GM12878 (cell line): ENCODE measurements around the gene CAMLG. TPM values are rescaled to one million over a fixed set of nuclear protein-coding genes. Genes with fewer than 3 reads are reported as not detected.

ENCODE experiments used
- ATAC-seq: fragments of 200-7000 bp; cut with Tn5 transposase; 3 replicates; pipeline ENCODE4 v1.9.1; 2020; ENCODE audit warnings: mild to moderate bottlenecking, moderate library complexity
- BruUV-seq: library from RNA; stranded (reverse); fragments of 400-500 nt; replicated peaks from 2 replicates; lab custom pipeline; 2021; lab: Mats Ljungman, UMichigan
- CTCF ChIA-PET: fragments of 300-600 bp; sonication (Branson Sonifier 250); formaldehyde crosslinking; extraction: SDS; loops from one replicate; lab custom pipeline; 2021; ENCODE audit warnings: inconsistent platforms; lab: Yijun Ruan, JAX
- POLR2A ChIA-PET: fragments of 350-600 bp; formaldehyde crosslinking; extraction: SDS; loops from one replicate; lab custom pipeline; 2021; ENCODE audit warnings: inconsistent platforms; lab: Charles Lee
- RAD21 ChIA-PET: fragments of 300-600 bp; sonication (Branson Sonifier 250); formaldehyde crosslinking; loops from one replicate; lab custom pipeline; 2023; ENCODE audit warnings: antibody characterized with exemption; ENCODE audit not compliant: unreplicated experiment; lab: Charles Lee
- SMC1A ChIA-PET: fragments of 300-600 bp; sonication (Branson Sonifier 250); formaldehyde crosslinking; loops from one replicate; lab custom pipeline; 2023; ENCODE audit not compliant: unreplicated experiment, uncharacterized antibody; lab: Charles Lee
- DNase-seq: peaks from one replicate; pipeline ENCODE4 v3.0.0-alpha.2; 2011; ENCODE audit warnings: low read depth, low spot score
- FAIRE-seq: peaks from 3 replicates; lab custom pipeline; 2011; peaks lifted over from hg19 to GRCh38; lab: Jason Lieb, UNC
- H2AFZ ChIP-seq: 2 replicates; pipeline ENCODE4 v1.6.0; 2011; ENCODE audit warnings: low read depth, low read length, control low read depth; ENCODE audit not compliant: control insufficient read depth
- H3K27ac ChIP-seq: 2 replicates; pipeline ENCODE4 v1.5.1; 2011; ENCODE audit warnings: control low read depth; ENCODE audit not compliant: control insufficient read depth, insufficient read depth
- H3K27me3 ChIP-seq, 2 experiments: replicated peaks in 1 of 2; 2 replicates each; pipeline versions ENCODE4 v1.6.0 to v1.6.1; 2011; ENCODE audit warnings: low read length in 1 of 2; ENCODE audit not compliant: control insufficient read depth in 2 of 2, insufficient read depth in 2 of 2
- H3K36me3 ChIP-seq, 2 experiments: 2 replicates each; pipeline ENCODE4 v1.5.1; 2011; ENCODE audit warnings: low read length in 1 of 2; ENCODE audit not compliant: control insufficient read depth in 2 of 2, insufficient read depth in 2 of 2
- H3K4me1 ChIP-seq: 2 replicates; pipeline ENCODE4 v1.6.1; 2011; ENCODE audit warnings: mild to moderate bottlenecking, low read length, moderate library complexity, mixed read lengths; ENCODE audit not compliant: control insufficient read depth, insufficient read depth
- H3K4me2 ChIP-seq: 2 replicates; pipeline ENCODE4 v1.6.0; 2011; ENCODE audit warnings: control low read depth; ENCODE audit not compliant: control insufficient read depth, insufficient read depth
- H3K4me3 ChIP-seq: fragments of 200-600 bp; sonication (generic); 2 replicates; pipeline ENCODE4 v1.5.1; 2016
- H3K79me2 ChIP-seq: 2 replicates; pipeline ENCODE4 v1.6.0; 2011; ENCODE audit warnings: low read length; ENCODE audit not compliant: control insufficient read depth, insufficient read depth
- H3K9ac ChIP-seq: 2 replicates; pipeline ENCODE4 v1.8.0; 2011; ENCODE audit warnings: low read length, control low read depth, mixed read lengths; ENCODE audit not compliant: control insufficient read depth, insufficient read depth
- H3K9me3 ChIP-seq: replicated peaks from 3 replicates; pipeline ENCODE4 v1.5.1; 2011; ENCODE audit warnings: mild to moderate bottlenecking, low read length; ENCODE audit not compliant: control insufficient read depth, insufficient read depth
- H4K20me1 ChIP-seq: 2 replicates; pipeline ENCODE4 v1.6.0; 2011; ENCODE audit not compliant: control insufficient read depth, insufficient read depth
- BACH1 ChIP-seq: fragments of 450-650 bp; IDR thresholded peaks from 2 replicates; pipeline ENCODE4 v1.6.1; 2017; ENCODE audit warnings: mild to moderate bottlenecking, borderline replicate concordance
- CBFB ChIP-seq: IDR thresholded peaks from 2 replicates; pipeline ENCODE4 v1.6.1; 2016; ENCODE audit warnings: antibody characterized with exemption, low read depth
- ETV6 ChIP-seq, 2 experiments: fragments of 450-650 bp in 1 of 2; IDR thresholded peaks in 1 of 2; conservative IDR thresholded peaks in 1 of 2; 2 replicates each; pipeline ENCODE4 v1.6.1; 2014; ENCODE audit warnings: antibody characterized with exemption in 1 of 2, borderline replicate concordance in 1 of 2, low read depth in 1 of 2, mild to moderate bottlenecking in 1 of 2, moderate library complexity in 1 of 2
- RAD51 ChIP-seq: fragments of 450-650 bp; IDR thresholded peaks from 2 replicates; pipeline ENCODE4 v1.6.1; 2016; ENCODE audit warnings: moderate library complexity, mild to moderate bottlenecking, inconsistent platforms
- RELA ChIP-seq: fragments of 450-650 bp; IDR thresholded peaks from 2 replicates; pipeline ENCODE4 v1.8.0; 2014; ENCODE audit warnings: borderline replicate concordance; ENCODE audit not compliant: partially characterized antibody
- SMAD5 ChIP-seq: IDR thresholded peaks from 2 replicates; pipeline ENCODE4 v1.6.1; 2016; ENCODE audit warnings: antibody characterized with exemption, low read depth
- TCF12 ChIP-seq: IDR thresholded peaks from 2 replicates; pipeline ENCODE4 v1.6.1; 2011; ENCODE audit warnings: low read depth, mild to moderate bottlenecking, low read length
- ZZZ3 ChIP-seq: IDR thresholded peaks from 2 replicates; pipeline ENCODE4 v1.6.1; 2011; ENCODE audit warnings: low read depth; ENCODE audit not compliant: control insufficient read depth, insufficient read length
- WGBS: methylation state at CpG from one replicate; pipeline ENCODE4 v1.1.6; 2016; ENCODE audit warnings: low lambda C conversion rate; ENCODE audit not compliant: insufficient replicate concordance, insufficient coverage; ENCODE audit errors: missing lambda C conversion rate; 5-methylcytosine and 5-hydroxymethylcytosine counted together
- in situ Hi-C: fragments of 300-500 bp; cut with MboI; formaldehyde crosslinking; loops from 9 replicates; pipeline ENCODE4 v1.14.3; 2018; ENCODE audit warnings: mixed read lengths
- intact Hi-C: fragments of 100-400 bp; cut with micrococcal nuclease; formaldehyde crosslinking; loops from one replicate; pipeline ENCODE4 v1.14.2; 2022; ENCODE audit not compliant: unreplicated experiment
- polyA plus RNA-seq, 11 experiments: library from polyadenylated mRNA; depleted of rRNA in 4 of 11; unstranded in 6 of 11; stranded (reverse) in 5 of 11; fragments of >200 nt; fragmentation: Nextera tagmentation in 4 of 11; fragmentation: Illumina TruSeq in 1 of 11; extraction: Ambion mirVana in 4 of 11; extraction: Trizol in 1 of 11; gene quantifications; 1 replicate in 1 of 11; 2 replicates in 10 of 11; pipeline versions ENCODE4 v1.2.1 to v1.2.3, GENCODE V29; 2011 to 2016; ENCODE audit warnings: inconsistent platforms in 2 of 11, missing spikeins in 2 of 11, low read depth in 1 of 11
- total RNA-seq, 4 experiments: library from RNA; depleted of rRNA in 3 of 4; stranded (reverse); fragments of >200 nt in 3 of 4; fragmentation: Illumina TruSeq in 1 of 4; extraction: Trizol in 1 of 4; gene quantifications; 2 replicates each; pipeline versions ENCODE4 v1.2.1 to v1.2.3, GENCODE V29; 2013 to 2021
- TF ChIP-seq, protein P1 (sequence below): fragments of 450-650 bp; IDR thresholded peaks from 2 replicates; pipeline ENCODE4 v1.6.1; 2016; ENCODE audit warnings: mild to moderate bottlenecking, moderate library complexity, borderline replicate concordance
- TF ChIP-seq, protein P2 (sequence below): IDR thresholded peaks from 2 replicates; pipeline ENCODE4 v1.6.1; 2011; ENCODE audit warnings: low read depth, mild to moderate bottlenecking, low read length, moderate library complexity, borderline replicate concordance; ENCODE audit errors: extremely low read depth
- TF ChIP-seq, protein P3 (sequence below): IDR thresholded peaks from 2 replicates; pipeline ENCODE4 v1.6.1; 2011; ENCODE audit warnings: borderline replicate concordance, low read depth, mild to moderate bottlenecking, moderate library complexity, mixed read lengths, low read length; ENCODE audit not compliant: insufficient read depth; ENCODE audit errors: extremely low read length
- TF ChIP-seq, protein P4 (sequence below): fragments of 450-650 bp; formaldehyde crosslinking; IDR thresholded peaks from 2 replicates; pipeline ENCODE4 v1.4.0; 2022; ENCODE audit warnings: mild to moderate bottlenecking, moderate library complexity

Gene CAMLG
- total and polyA plus RNA-seq, 10 of the 15 experiments (the other 5 are each of a cell fraction or from before 2014, with no cell fraction given) = 18.5 to 51.7 (median 25.5) TPM

DNA sequence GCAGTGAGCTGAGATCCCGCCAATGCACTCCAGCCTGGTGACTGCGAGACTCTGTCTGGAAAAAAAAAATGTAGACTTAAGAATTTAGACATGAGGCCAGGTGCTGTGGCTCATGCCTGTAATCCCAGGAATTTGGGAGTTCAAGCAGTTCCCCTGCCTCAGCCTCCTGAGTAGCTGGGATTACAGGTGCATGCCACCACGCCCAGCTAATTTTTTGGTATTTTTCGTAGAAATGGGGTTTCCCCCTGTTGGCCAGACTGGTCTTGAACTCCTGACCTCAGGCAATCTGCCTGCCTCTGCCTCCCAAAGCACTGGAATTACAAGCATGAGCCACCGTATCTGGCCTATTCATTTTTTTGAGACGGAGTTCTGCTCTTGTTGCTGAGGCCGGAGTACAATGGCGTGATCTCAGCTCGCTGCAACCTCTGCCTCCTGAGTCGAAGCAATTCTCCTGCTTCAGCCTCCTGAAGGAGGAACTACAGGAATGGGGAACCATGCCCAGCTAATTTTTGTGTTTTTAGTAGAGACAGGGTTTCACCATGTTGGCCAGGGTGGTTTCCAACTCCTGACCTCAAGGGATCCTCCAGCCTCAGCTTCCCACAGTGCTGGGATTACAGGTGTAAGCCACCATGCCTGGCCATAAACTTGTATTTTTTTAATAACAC, 34.2 kb downstream of the CAMLG start:
- TF ChIP-seq BACH1 = no peak
- TF ChIP-seq ZZZ3 = no peak
- TF ChIP-seq TCF12 = no peak
- TF ChIP-seq, protein P1, sequence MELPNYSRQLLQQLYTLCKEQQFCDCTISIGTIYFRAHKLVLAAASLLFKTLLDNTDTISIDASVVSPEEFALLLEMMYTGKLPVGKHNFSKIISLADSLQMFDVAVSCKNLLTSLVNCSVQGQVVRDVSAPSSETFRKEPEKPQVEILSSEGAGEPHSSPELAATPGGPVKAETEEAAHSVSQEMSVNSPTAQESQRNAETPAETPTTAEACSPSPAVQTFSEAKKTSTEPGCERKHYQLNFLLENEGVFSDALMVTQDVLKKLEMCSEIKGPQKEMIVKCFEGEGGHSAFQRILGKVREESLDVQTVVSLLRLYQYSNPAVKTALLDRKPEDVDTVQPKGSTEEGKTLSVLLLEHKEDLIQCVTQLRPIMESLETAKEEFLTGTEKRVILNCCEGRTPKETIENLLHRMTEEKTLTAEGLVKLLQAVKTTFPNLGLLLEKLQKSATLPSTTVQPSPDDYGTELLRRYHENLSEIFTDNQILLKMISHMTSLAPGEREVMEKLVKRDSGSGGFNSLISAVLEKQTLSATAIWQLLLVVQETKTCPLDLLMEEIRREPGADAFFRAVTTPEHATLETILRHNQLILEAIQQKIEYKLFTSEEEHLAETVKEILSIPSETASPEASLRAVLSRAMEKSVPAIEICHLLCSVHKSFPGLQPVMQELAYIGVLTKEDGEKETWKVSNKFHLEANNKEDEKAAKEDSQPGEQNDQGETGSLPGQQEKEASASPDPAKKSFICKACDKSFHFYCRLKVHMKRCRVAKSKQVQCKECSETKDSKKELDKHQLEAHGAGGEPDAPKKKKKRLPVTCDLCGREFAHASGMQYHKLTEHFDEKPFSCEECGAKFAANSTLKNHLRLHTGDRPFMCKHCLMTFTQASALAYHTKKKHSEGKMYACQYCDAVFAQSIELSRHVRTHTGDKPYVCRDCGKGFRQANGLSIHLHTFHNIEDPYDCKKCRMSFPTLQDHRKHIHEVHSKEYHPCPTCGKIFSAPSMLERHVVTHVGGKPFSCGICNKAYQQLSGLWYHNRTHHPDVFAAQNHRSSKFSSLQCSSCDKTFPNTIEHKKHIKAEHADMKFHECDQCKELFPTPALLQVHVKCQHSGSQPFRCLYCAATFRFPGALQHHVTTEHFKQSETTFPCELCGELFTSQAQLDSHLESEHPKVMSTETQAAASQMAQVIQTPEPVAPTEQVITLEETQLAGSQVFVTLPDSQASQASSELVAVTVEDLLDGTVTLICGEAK = no peak
- TF ChIP-seq ETV6 (conservative IDR thresholded peaks at IDR 0.05 in 1 of 2, IDR thresholded peaks at IDR 0.05 in 1 of 2; ENCODE audit: borderline replicate concordance in 1 of 2, low read depth in 1 of 2) = no peak
- no peak for TF ChIP-seq CBFB
- TF ChIP-seq, protein P2, sequence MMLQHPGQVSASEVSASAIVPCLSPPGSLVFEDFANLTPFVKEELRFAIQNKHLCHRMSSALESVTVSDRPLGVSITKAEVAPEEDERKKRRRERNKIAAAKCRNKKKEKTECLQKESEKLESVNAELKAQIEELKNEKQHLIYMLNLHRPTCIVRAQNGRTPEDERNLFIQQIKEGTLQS = no peak
- TF ChIP-seq, protein P3, sequence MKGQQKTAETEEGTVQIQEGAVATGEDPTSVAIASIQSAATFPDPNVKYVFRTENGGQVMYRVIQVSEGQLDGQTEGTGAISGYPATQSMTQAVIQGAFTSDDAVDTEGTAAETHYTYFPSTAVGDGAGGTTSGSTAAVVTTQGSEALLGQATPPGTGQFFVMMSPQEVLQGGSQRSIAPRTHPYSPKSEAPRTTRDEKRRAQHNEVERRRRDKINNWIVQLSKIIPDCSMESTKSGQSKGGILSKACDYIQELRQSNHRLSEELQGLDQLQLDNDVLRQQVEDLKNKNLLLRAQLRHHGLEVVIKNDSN = no peak
- TF ChIP-seq, protein P4, sequence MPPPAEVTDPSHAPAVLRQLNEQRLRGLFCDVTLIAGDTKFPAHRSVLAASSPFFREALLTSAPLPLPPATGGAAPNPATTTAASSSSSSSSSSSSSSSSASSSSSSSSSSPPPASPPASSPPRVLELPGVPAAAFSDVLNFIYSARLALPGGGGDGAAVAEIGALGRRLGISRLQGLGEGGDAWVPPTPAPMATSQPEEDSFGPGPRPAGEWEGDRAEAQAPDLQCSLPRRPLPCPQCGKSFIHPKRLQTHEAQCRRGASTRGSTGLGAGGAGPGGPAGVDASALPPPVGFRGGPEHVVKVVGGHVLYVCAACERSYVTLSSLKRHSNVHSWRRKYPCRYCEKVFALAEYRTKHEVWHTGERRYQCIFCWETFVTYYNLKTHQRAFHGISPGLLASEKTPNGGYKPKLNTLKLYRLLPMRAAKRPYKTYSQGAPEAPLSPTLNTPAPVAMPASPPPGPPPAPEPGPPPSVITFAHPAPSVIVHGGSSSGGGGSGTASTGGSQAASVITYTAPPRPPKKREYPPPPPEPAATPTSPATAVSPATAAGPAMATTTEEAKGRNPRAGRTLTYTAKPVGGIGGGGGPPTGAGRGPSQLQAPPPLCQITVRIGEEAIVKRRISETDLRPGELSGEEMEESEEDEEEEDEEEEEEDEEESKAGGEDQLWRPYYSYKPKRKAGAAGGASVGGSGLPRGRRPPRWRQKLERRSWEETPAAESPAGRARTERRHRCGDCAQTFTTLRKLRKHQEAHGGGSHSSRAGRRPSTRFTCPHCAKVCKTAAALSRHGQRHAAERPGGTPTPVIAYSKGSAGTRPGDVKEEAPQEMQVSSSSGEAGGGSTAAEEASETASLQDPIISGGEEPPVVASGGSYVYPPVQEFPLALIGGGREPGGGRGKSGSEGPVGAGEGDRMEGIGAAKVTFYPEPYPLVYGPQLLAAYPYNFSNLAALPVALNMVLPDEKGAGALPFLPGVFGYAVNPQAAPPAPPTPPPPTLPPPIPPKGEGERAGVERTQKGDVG (CRISPR knock-in tag) = no peak
- no peak for TF ChIP-seq RELA
- no peak for TF ChIP-seq SMAD5
- TF ChIP-seq RAD51 = no peak
- DNase-seq (no peak), FAIRE-seq (no peak), ATAC-seq (no peak)
- Histone ChIP-seq H3K9me3 (no peaks in the 10 kb centered on the region), H3K4me2 (no peak overlapping the region), H3K4me1 (no peaks in the 10 kb centered on the region), H2AFZ (no peak overlapping the region), H3K79me2 (no peaks in the 10 kb centered on the region), H3K9ac (no peak overlapping the region), H3K27ac (no peak overlapping the region), H3K4me3 (no peak overlapping the region), H4K20me1 (no peaks in the 10 kb centered on the region), H3K36me3 (peaks cover 3 to 15% of the 10 kb centered on the region in 2 experiments), H3K27me3 (no peaks in the 10 kb centered on the region)
- in situ Hi-C loops (no loop called here), intact Hi-C loops (no loop called here)
- ChIA-PET RAD21 (no interaction called here), POLR2A (interaction anchor here (0.5 kb wide), 1 partner anchor 58 kb away, joined by 4 read pairs; no protein-coding TSS in a partner anchor), CTCF (interaction anchor here (0.9 kb wide), 1 partner anchor 13 kb away, joined by 4 read pairs; no protein-coding TSS in a partner anchor), SMC1A (no interaction called here)
- 84% methylated on average over 10 of the region's 10 CpGs for WGBS
- BruUV-seq = no TSS peak
